Heart left ventricle (tissue), 16 donors: ENCODE measurements around the gene NKAIN2. TPM values are rescaled to one million over a fixed set of nuclear protein-coding genes. Genes with fewer than 3 reads are reported as not detected.

Source experiments
- ATAC-seq, 4 donors: fragments of 200-7000 bp; cut with Tn5 transposase; one replicate each; pipeline ENCODE4 v1.9.1; 2020 to 2022; ENCODE audit warnings: moderate library complexity in 4 of 4, mild to moderate bottlenecking in 3 of 4, moderate number of reproducible peaks in 1 of 4
- DNase-seq, 5 donors: peaks; one replicate each; pipeline ENCODE4 v3.0.0-alpha.2; 2020
- H3K27ac ChIP-seq, 12 donors: fragments of 200-600 bp; sonication (generic) in 4 of 12; one replicate each; pipeline versions ENCODE4 v1.5.0 to v1.8.0; 2016 to 2022; ENCODE audit warnings: mild to moderate bottlenecking in 2 of 12
- H3K27me3 ChIP-seq, 9 donors: fragments of 200-600 bp; sonication (generic) in 2 of 9; one replicate each; pipeline versions ENCODE4 v1.5.1 to v1.8.0; 2016 to 2022; ENCODE audit warnings: mild to moderate bottlenecking in 3 of 9
- H3K36me3 ChIP-seq, 9 donors: fragments of 200-600 bp; sonication (generic) in 2 of 9; one replicate each; pipeline versions ENCODE4 v1.5.0 to v1.8.0; 2018 to 2022; ENCODE audit warnings: mild to moderate bottlenecking in 2 of 9
- H3K4me1 ChIP-seq, 12 donors: fragments of 200-600 bp; sonication (generic) in 4 of 12; one replicate each; pipeline versions ENCODE4 v1.5.0 to v1.8.0; 2016 to 2022; ENCODE audit warnings: mild to moderate bottlenecking in 3 of 12
- H3K4me3 ChIP-seq, 12 donors: fragments of 200-600 bp; sonication (generic) in 4 of 12; one replicate each; pipeline versions ENCODE4 v1.5.0 to v1.8.0; 2017 to 2022; ENCODE audit warnings: mild to moderate bottlenecking in 9 of 12, moderate library complexity in 4 of 12
- H3K9me3 ChIP-seq, 12 donors: fragments of 200-600 bp; sonication (generic) in 4 of 12; one replicate each; pipeline versions ENCODE4 v1.5.0 to v1.8.0; 2016 to 2022; ENCODE audit warnings: mild to moderate bottlenecking in 1 of 12
- CTCF ChIP-seq, 12 donors: fragments of 200-600 bp; sonication (generic) in 4 of 12; IDR thresholded peaks; one replicate each; pipeline versions ENCODE4 v1.5.0 to v1.8.0; 2018 to 2022; ENCODE audit warnings: antibody characterized with exemption in 12 of 12, mild to moderate bottlenecking in 5 of 12
- POLR2A ChIP-seq, 2 donors: fragments of 450-650 bp; IDR thresholded peaks; one replicate each; pipeline ENCODE4 v1.6.1; 2017; ENCODE audit warnings: antibody characterized with exemption in 2 of 2, mild to moderate bottlenecking in 2 of 2, moderate library complexity in 2 of 2
- WGBS, 4 donors: extraction: QIAGEN DNeasy Blood & Tissue Kit in 2 of 4; methylation state at CpG; one replicate each; pipeline versions ENCODE4 v1.1.5 to v1.1.7; 2013 to 2018; 5-methylcytosine and 5-hydroxymethylcytosine counted together
- intact Hi-C, 10 donors: fragments of 100-400 bp; cut with DNase I; formaldehyde crosslinking; loops; one replicate each; pipeline versions ENCODE4 v1.11.1 to v1.14.2; 2022
- polyA plus RNA-seq, 2 donors: library from polyadenylated mRNA; stranded (reverse); fragments of 200-250 nt; gene quantifications; one replicate each; pipeline ENCODE4 v1.2.3, GENCODE V29; 2013
- total RNA-seq, 9 donors: library from RNA; depleted of rRNA in 2 of 9; stranded (reverse); fragments of >200 nt in 2 of 9; fragmentation: NEBNext Ultra II Directional in 3 of 9; extraction: Animal tissue kit (Norgen Biotek cat#: 25700) in 3 of 9; gene quantifications; one replicate each; pipeline versions ENCODE4 v1.1.0 to v1.2.4, GENCODE V29; 2016 to 2023
- donor health status: ischemic (EF 13 %, LVEDD 7.1; RV severe dilation, severe dysfunction).
- donor health status: healthy with polysubstance abuse.
- donor health status: DM: no; HTN: yes; CAD: no.
- donor health status: DM: no; HTN: no; CAD: no.
- donor health status: ischemic (EF 25% LVEDD 6.9; RV normal size, moderate dysfunction).
- donor health status: ischemic (EF 25% LVEDD 5.7; RV mildly dilated, moderate dysfunction).
- donor health status: healthy.
- donor health status: DM: yes; HTN: yes; CAD: no.
- donor health status: ischemic (EF 35%, LVEDD 5.7; RV mildly dilated, moderate dysfunction).
- donor health status: nonischemic (EF 11% LVEDD 7.7; RV severe dilation, severe dysfunction).
- donor health status: DM: yes; HTN: yes; CAD: no.
- donor health status: PGD.
- donor health status: ischemic (EF 29% LVEDD 5.4; RV normal size, mild dysfunction).
- donor health status: nonischemic (EF 23%, LVEDD 6.1; RV moderate dilation, normal function).

The NKAIN2 gene
- total and polyA plus RNA-seq, 11 donors = 0.19 to 0.83 (median 0.33) TPM; not detected in 2

GRCh38 chr6:124869416-124869815, 1065.8 kb downstream of the NKAIN2 start:
- WGBS, 4 donors = 64 to 71% (median 69%) methylated on average over 2 of the region's 2 CpGs
- no peaks in the 10 kb centered on the region for H3K27me3 ChIP-seq
- DNase-seq = no peak
- TF ChIP-seq CTCF (IDR thresholded peaks at IDR 0.05) = no peak
- no peaks in the 10 kb centered on the region for H3K9me3 ChIP-seq
- no peak overlapping the region for H3K27ac ChIP-seq
- intact Hi-C loops = loop anchor here in 2 of 10 donors (2.0 to 5.0 kb wide), 2 partner anchors 245 to 898 kb away; no protein-coding TSS in a partner anchor
- no peak for ATAC-seq
- no peaks in the 10 kb centered on the region for H3K36me3 ChIP-seq
- H3K4me3 ChIP-seq = no peak overlapping the region
- H3K4me1 ChIP-seq = no peaks in the 10 kb centered on the region

GRCh38 chr6:124870611-124871459, 1067.2 kb downstream of the NKAIN2 start:
- no peak overlapping the region for H3K4me3 ChIP-seq
- no peaks in the 10 kb centered on the region for H3K36me3 ChIP-seq
- peak; percentile 46 to 89 (median 76) for TF ChIP-seq CTCF (IDR thresholded peaks at IDR 0.05)
- no peak for TF ChIP-seq POLR2A (IDR thresholded peaks at IDR 0.05)
- no peaks in the 10 kb centered on the region for H3K4me1 ChIP-seq
- no peak for DNase-seq
- H3K9me3 ChIP-seq = no peaks in the 10 kb centered on the region
- intact Hi-C loops = loop anchor here (1.0 to 10.0 kb wide), 9 partner anchors 91 to 896 kb away; partner anchors contain the start of genes HDDC2 (in 1 of the 10) and RNF217 (in 1 of the 10)
- H3K27me3 ChIP-seq = no peaks in the 10 kb centered on the region
- 41 to 53% (median 48%) methylated on average over 4 of the region's 4 CpGs for WGBS, 4 donors
- H3K27ac ChIP-seq = no peak overlapping the region
- no peak for ATAC-seq

- Histone ChIP-seq H3K4me3 (no peak overlapping the region), H3K9me3 (no peaks in the 10 kb centered on the region), H3K4me1 (no peaks in the 10 kb centered on the region), H3K27me3 (no peaks in the 10 kb centered on the region), H3K36me3 (no peaks in the 10 kb centered on the region), H3K27ac (no peak overlapping the region)
- DNase-seq (no peak), ATAC-seq (no peak)
- 67 to 76% (median 73%) methylated on average over 4 of the region's 4 CpGs for WGBS, 4 donors
- intact Hi-C loops = loop anchor here in 4 of 10 donors (1.0 to 10.0 kb wide), 6 partner anchors 90 to 895 kb away; partner anchors contain the start of genes HDDC2 (in 1 of the 4) and RNF217 (in 1 of the 4)
- TF ChIP-seq POLR2A (IDR thresholded peaks at IDR 0.05) (no peak), CTCF (IDR thresholded peaks at IDR 0.05) (no peak)
Measured at GRCh38 chr6:124872361-124873065, 1068.8 kb downstream of the NKAIN2 start.

- intact Hi-C loops = loop anchor here in 4 of 10 donors (1.0 to 10.0 kb wide), 6 partner anchors 89 to 894 kb away; partner anchors contain the start of genes HDDC2 (in 1 of the 4) and RNF217 (in 1 of the 4)
- 87 to 93% (median 90%) methylated on average over 3 of the region's 3 CpGs for WGBS, 4 donors
- TF ChIP-seq POLR2A (IDR thresholded peaks at IDR 0.05) = no peak
- TF ChIP-seq CTCF (IDR thresholded peaks at IDR 0.05) = no peak
Measured at GRCh38 chr6:124873066-124873410, 1069.4 kb downstream of the NKAIN2 start.

More at GRCh38 chr6:124873066-124873410, 1069.4 kb downstream of the NKAIN2 start:
- Histone ChIP-seq H3K27ac (no peak overlapping the region), H3K27me3 (no peaks in the 10 kb centered on the region), H3K4me3 (no peak overlapping the region), H3K36me3 (no peaks in the 10 kb centered on the region), H3K4me1 (no peaks in the 10 kb centered on the region), H3K9me3 (no peaks in the 10 kb centered on the region)
- DNase-seq = no peak
- ATAC-seq = no peak
